Ascending aorta (tissue), 2 donors: ENCODE results near the gene NSMCE4A. TPM values are rescaled to one million over a fixed set of nuclear protein-coding genes. Genes with fewer than 3 reads are reported as not detected.
"Not testable (repeated sequence)": the region's sequence is repeated elsewhere in the genome, so short reads cannot be mapped to it uniquely, and the experiment has no call there.

Experiments
- DNase-seq, 2 donors: peaks; one replicate each; pipeline ENCODE4 v3.0.0-alpha.2; 2019; ENCODE audit warnings: low spot score in 2 of 2
- H3K27ac ChIP-seq, 2 donors: fragments of 200-600 bp; sonication (generic); one replicate each; pipeline ENCODE4 v1.5.1; 2016 to 2017; ENCODE audit warnings: mild to moderate bottlenecking in 1 of 2
- H3K27me3 ChIP-seq: fragments of 200-600 bp; sonication (generic); one replicate; pipeline ENCODE4 v1.5.1; 2017
- H3K36me3 ChIP-seq, 2 donors: fragments of 200-600 bp; sonication (generic); one replicate each; pipeline ENCODE4 v1.5.1; 2016
- H3K4me1 ChIP-seq, 2 donors: fragments of 200-600 bp; sonication (generic); one replicate each; pipeline ENCODE4 v1.5.1; 2016 to 2017; ENCODE audit warnings: mild to moderate bottlenecking in 1 of 2
- H3K4me3 ChIP-seq, 2 donors: fragments of 200-600 bp; sonication (generic); one replicate each; pipeline ENCODE4 v1.5.1; 2016 to 2017; ENCODE audit warnings: mild to moderate bottlenecking in 1 of 2
- H3K9me3 ChIP-seq, 2 donors: fragments of 200-600 bp; sonication (generic); one replicate each; pipeline ENCODE4 v1.5.1; 2016
- CTCF ChIP-seq, 3 experiments: fragments of 200-600 bp in 2 of 3; fragments of 450-650 bp in 1 of 3; sonication (generic) in 2 of 3; IDR thresholded peaks; one replicate each; pipeline ENCODE4 v1.5.1; 2016 to 2019; ENCODE audit warnings: antibody characterized with exemption in 3 of 3, mild to moderate bottlenecking in 1 of 3, moderate library complexity in 1 of 3
- intact Hi-C: fragments of 100-400 bp; cut with DNase I; formaldehyde crosslinking; loops from one replicate; pipeline ENCODE4 v1.15.1; 2023
- total RNA-seq: library from RNA; depleted of rRNA; stranded (reverse); fragments of >200 nt; gene quantifications from one replicate; pipeline ENCODE4 v1.1.0, GENCODE V29; 2016

The NSMCE4A gene
- total RNA-seq, 1 donor from 2014 or later = 63.3 TPM

DNA sequence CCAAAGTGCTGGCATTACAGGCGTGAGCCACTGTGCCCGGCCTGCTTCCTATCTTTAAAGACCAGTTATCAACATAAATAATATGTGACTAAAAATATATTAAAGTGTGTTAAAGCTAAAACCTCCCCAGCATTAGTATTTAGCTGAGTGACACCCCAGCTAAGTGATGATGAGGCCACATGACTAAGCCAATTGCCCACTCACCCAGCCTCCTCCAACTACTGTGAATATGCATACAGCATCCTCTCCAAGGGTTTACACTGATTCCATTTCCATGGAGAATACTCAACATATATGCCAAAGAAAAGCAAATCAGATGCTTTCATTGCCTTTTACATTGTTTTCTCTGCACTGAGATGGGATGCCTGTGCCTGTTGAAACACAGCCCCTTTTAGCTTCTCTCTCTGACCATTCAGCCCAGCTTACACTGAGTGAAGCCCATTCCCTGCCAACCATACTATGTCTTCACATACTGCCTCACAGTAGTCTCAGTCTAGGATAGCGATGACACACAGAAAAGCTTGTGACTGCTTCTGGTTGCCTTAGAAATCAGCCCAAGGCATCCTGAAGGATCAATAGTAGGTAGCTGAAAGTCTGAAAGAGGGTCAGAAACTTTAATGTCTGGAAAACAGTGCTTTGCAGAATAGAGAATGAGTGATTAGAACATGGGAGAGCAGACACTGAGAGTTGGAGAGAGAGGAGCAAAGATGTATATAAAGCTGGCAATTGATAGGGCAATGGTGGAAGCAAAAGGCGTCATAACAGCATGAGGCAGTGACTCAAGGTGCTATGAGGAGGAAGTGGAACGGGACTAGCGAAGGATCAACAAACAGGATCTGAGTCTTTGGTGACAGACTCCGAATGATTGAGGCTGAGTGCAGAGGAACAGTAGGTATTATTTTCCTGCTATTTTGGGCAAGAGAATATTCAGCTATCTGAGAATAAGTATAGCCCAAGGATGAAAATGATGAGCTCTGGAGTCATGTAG lies 27.4 kb downstream of the NSMCE4A start:
- H3K4me3 ChIP-seq = no peak overlapping the region
- intact Hi-C loops = no loop called here
- H3K36me3 ChIP-seq = no peaks in the 10 kb centered on the region
- TF ChIP-seq CTCF (IDR thresholded peaks at IDR 0.05) = no peak
- H3K27ac ChIP-seq = no peak overlapping the region
- H3K4me1 ChIP-seq = peaks cover 0 to 4% of the 10 kb centered on the region in 2 donors
- H3K27me3 ChIP-seq = no peaks in the 10 kb centered on the region
- H3K9me3 ChIP-seq = no peaks in the 10 kb centered on the region
- no peak for DNase-seq

GRCh38 chr10:121942749-121943416 lies 32.1 kb downstream of the NSMCE4A start:
- peak in 1 of 2 donors; percentile 62 for DNase-seq
- H3K27ac ChIP-seq = peak overlapping the region in 1 of 2 donors; percentile 33
- peaks cover 0 to 4% of the 10 kb centered on the region in 2 donors for H3K4me1 ChIP-seq
- intact Hi-C loops = no loop called here
- H3K9me3 ChIP-seq = no peaks in the 10 kb centered on the region
- H3K4me3 ChIP-seq = no peak overlapping the region
- TF ChIP-seq CTCF (IDR thresholded peaks at IDR 0.05) = no peak
- H3K36me3 ChIP-seq = no peaks in the 10 kb centered on the region
- H3K27me3 ChIP-seq = no peaks in the 10 kb centered on the region

GRCh38 chr10:121941532-121941931 lies 33.5 kb downstream of the NSMCE4A start:
- H3K27ac ChIP-seq = no peak overlapping the region
- no peak for TF ChIP-seq CTCF (IDR thresholded peaks at IDR 0.05)
- intact Hi-C loops = no loop called here
- H3K36me3 ChIP-seq = no peaks in the 10 kb centered on the region
- DNase-seq = no peak
- no peak overlapping the region for H3K4me3 ChIP-seq
- H3K27me3 ChIP-seq = no peaks in the 10 kb centered on the region
- H3K9me3 ChIP-seq = no peaks in the 10 kb centered on the region
- peaks cover 0 to 4% of the 10 kb centered on the region in 2 donors for H3K4me1 ChIP-seq

GRCh38 chr10:121936295-121936694 lies 38.7 kb downstream of the NSMCE4A start:
- no peak for TF ChIP-seq CTCF (IDR thresholded peaks at IDR 0.05)
- Histone ChIP-seq H3K36me3 (no peaks in the 10 kb centered on the region), H3K9me3 (no peaks in the 10 kb centered on the region), H3K4me1 (no peaks in the 10 kb centered on the region), H3K27me3 (no peaks in the 10 kb centered on the region), H3K27ac (no peak overlapping the region), H3K4me3 (no peak overlapping the region)
- DNase-seq = no peak
- intact Hi-C loops = no loop called here

DNA sequence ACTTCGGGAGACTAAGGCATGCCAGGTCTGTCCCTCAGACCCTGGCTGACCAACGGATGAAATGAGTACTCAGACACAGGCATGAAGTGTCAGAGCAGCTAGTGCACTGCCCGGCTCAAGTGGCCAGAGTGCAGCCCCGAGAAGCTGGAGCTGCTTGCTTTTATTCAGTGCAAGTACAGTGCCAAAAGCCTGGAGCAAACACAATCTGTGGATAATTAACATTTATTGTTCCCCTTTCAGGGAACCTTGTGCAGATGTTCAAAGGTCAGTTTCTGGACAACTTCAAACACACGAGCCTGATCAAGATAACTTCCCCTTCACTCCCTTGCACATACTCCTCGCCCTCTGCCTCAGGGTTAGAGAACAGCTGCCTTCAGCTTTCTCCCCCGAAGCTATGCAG lies 39.3 kb downstream of the NSMCE4A start:
- Histone ChIP-seq H3K27me3 (no peaks in the 10 kb centered on the region), H3K9me3 (no peaks in the 10 kb centered on the region), H3K4me1 (no peaks in the 10 kb centered on the region), H3K4me3 (no peak overlapping the region), H3K36me3 (no peaks in the 10 kb centered on the region), H3K27ac (no peak overlapping the region)
- TF ChIP-seq CTCF (IDR thresholded peaks at IDR 0.05) = no peak
- DNase-seq = no peak
- intact Hi-C loops = no loop called here

DNA sequence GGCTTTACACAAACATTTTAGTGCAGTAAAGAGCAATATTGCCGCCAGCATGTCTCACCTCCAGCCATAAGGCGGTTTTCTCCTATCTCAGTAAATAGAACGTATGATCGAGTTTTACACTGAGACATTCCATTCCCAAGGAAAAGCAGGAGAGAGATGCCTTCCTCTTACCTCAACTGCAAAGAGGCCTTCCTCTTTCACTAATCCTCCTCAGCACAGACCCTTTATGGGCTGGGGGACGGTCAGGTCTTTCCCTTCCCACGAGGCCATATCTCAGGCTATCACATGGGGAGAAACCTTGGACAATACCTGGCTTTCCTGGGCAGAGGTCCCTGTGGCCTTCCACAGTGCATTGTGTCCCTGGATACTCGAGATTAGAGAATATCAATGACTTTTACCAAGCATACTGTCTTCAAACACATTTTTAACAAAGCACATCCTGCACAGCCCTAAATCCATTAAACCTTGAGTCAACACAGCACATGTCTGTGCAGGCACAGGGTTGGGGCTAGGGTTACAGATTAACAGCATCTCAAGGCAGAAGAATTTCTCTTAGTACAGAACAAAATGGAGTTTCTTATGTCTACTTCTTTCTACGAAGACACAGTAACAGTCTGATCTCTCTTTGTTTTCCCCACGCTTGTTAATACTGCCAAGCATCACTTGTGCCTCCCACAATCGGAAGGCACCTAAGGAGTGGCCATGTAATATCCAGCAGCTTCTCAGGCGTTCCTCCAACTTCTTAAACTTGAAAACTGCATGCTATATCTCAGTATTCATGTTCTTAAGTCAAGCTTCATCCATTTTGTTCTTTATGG lies 44.5 kb downstream of the NSMCE4A start:
- DNase-seq, H3K4me3 ChIP-seq, H3K9me3 ChIP-seq, H3K36me3 ChIP-seq, intact Hi-C loops, H3K27ac ChIP-seq, H3K27me3 ChIP-seq: not testable (repeated sequence)
- peaks cover 0 to 10% of the 10 kb centered on the region in 2 donors for H3K4me1 ChIP-seq

GRCh38 chr10:121929585-121930267 lies 45.3 kb downstream of the NSMCE4A start:
- intact Hi-C loops = loop anchor here (2.0 to 5.0 kb wide), 5 partner anchors 68 to 1078 kb away; partner anchors contain the start of genes ACADSB and IKZF5

More at GRCh38 chr10:121929585-121930267, 45.3 kb downstream of the NSMCE4A start:
- H3K4me3 ChIP-seq, H3K27ac ChIP-seq, DNase-seq, H3K27me3 ChIP-seq, H3K36me3 ChIP-seq, H3K9me3 ChIP-seq: not testable (repeated sequence)
- H3K4me1 ChIP-seq = peaks cover 0 to 10% of the 10 kb centered on the region in 2 donors
